SK-MEL-5 (cell line): ENCODE measurements around the gene IRF8. TPM values are rescaled to one million over a fixed set of nuclear protein-coding genes. Genes with fewer than 3 reads are reported as not detected.
"Not testable (repeated sequence)": the region's sequence is repeated elsewhere in the genome, so short reads cannot be mapped to it uniquely, and the experiment has no call there.

Source experiments
- DNase-seq: peaks from one replicate; pipeline ENCODE4 v3.0.0-alpha.2; 2016; ENCODE audit warnings: low read depth, low spot score
- in situ Hi-C: cut with HindIII; loops from 2 replicates; pipeline ENCODE4 v1.10.0; 2016; ENCODE audit warnings: low sequenced_read_pairs, high pct_unique_total_duplicates, low pct_unique_long_range_greater_than_20kb
- total RNA-seq: library from RNA; depleted of rRNA; stranded (reverse); fragments of >200 nt; shearing (Covaris generic); gene quantifications from 2 replicates; pipeline ENCODE4 v1.2.3, GENCODE V29; 2014

IRF8 gene
- total RNA-seq, 1 experiment from 2014 or later: 0.21 TPM

DNA sequence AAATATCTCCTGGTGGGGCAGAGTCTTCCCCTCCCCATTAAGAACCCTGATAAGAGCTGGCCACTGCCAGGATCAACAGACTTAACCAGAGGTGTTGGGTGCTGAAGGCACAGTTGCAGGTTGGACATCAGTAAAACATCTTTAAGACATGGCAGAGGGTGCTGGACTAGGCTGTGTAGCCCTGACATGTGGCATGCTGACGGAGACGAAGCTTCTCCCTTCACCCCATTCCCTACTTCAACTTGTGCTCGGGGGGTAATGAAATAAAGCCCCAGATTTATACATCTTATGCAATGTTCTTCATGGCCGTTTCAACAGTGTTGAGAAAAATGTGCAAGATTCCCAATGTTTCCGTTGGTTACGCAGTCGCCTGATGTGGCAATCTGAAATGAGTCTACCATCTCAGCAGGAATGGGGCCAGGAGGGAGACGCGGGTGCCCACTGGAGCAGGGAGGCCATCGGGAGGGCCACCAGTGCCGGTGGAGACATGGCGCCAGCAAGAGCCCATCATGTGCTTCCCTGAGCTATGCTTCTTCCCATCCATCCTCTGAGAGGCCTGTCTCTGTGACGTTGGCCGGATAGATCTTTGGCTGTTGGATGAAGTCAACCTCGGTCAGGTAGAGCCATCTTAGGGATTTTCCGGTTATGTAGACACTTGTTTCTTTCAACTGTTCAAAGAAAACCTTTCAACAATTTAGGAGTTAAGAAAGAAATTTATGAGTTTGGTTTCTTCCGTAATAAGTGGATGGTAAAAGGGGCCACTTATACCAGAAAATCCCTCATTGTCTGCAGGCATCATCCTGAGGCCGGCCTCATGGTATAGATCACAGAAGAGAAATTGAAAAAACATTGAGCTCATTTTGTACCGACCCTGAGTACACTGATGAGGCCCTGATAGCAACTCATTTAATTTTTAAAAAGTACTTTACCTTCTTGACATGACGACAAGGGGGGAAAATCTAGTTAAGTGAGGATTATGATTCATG lies 6.4 kb downstream of the IRF8 start:
- DNase-seq: no peak
- in situ Hi-C loops: no loop called here

GRCh38 chr16:85906349-85906748 lies 7.4 kb downstream of the IRF8 start:
- in situ Hi-C loops: no loop called here
- no peak for DNase-seq

- DNase-seq, in situ Hi-C loops: not testable (repeated sequence)
Measured at GRCh38 chr16:85907231-85907630, 8.3 kb downstream of the IRF8 start.

GRCh38 chr16:85908444-85908843 lies 9.5 kb downstream of the IRF8 start:
- in situ Hi-C loops: no loop called here
- no peak for DNase-seq

- in situ Hi-C loops: no loop called here
- DNase-seq: no peak
Measured at GRCh38 chr16:85908889-85909589, 10.1 kb downstream of the IRF8 start.

GRCh38 chr16:85909932-85910853 lies 11.2 kb downstream of the IRF8 start:
- DNase-seq: no peak
- in situ Hi-C loops: no loop called here

DNA sequence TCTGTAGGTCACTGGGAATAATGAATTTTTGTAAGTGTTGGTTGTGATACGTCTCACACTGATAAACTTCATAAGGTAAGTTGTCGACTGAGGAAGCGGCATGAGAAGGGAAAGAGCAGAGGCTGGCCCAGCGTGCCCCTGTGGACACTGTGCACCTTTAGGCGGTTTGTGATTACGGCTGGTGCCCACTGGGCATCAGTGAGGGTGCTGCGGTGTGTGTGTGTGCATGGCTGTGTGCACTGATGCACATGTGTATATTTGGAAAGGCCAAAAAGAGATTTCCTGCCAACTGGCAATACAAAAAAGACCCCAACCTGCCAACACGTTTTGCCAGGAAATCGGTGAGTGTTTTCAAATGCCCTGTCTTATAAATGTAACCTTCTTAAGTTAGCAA lies 11.9 kb downstream of the IRF8 start:
- no peak for DNase-seq
- in situ Hi-C loops: no loop called here

GRCh38 chr16:85911251-85911930 lies 12.4 kb downstream of the IRF8 start:
- DNase-seq: no peak
- in situ Hi-C loops: no loop called here

- DNase-seq: no peak
- in situ Hi-C loops: no loop called here
Measured at GRCh38 chr16:85912211-85912974, 13.4 kb downstream of the IRF8 start.

DNA sequence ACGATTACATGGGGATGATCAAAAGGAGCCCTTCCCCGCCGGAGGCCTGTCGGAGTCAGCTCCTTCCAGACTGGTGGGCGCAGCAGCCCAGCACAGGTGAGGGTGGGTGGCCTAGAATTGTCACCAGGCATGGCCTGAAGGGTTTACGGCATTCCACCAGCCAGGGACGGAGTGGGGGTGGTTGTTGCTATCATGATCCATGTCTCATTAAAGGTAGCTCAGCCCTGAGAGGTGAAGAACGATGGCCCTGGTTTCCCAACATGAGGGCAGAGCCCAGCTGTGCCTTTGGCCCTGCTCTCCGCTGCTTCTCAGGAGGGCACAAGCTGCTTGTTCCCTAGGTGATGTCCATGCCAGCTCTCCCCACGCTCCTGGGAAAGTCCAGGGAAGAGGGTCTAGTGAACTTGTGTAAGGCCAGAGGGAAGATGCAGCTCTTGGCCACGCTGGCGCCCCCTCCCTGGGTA lies 14.2 kb downstream of the IRF8 start:
- no peak for DNase-seq
- in situ Hi-C loops: no loop called here

DNA sequence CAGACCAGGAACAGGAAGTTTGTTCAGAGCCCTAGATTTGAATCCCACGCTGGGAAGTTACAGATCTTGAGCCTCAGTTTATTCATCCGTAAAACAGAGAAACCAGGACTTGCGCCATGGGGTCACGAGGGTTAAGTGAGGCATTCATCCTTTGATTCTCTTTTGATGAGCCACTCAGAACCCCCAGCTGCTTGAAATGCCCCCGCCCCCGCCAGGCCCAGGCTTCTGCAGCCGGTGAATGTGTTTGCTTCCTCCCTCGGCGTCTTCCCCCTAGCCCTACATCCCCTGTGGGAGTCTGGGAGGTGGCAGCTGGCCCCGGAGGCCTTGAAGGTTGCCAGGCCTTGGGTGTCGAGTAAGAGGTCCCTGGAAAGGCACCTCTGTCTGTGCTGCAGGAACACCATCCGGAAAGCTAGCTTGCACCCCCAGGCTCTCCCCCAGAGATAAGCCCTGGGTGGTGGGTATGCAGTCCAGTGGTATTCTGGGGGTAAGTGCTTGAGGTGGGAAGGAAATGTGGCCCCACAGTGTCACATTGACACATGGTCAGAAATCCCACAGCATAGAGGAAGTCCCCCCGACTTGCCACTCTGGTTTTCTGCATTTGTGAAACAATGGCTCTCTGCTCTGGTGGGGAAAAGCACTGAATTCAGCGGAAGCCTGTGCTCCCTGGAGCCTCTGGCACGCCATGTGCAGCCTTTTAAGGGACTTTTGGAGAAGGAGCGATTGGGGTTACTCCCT lies 14.9 kb downstream of the IRF8 start:
- in situ Hi-C loops: no loop called here
- no peak for DNase-seq

DNA sequence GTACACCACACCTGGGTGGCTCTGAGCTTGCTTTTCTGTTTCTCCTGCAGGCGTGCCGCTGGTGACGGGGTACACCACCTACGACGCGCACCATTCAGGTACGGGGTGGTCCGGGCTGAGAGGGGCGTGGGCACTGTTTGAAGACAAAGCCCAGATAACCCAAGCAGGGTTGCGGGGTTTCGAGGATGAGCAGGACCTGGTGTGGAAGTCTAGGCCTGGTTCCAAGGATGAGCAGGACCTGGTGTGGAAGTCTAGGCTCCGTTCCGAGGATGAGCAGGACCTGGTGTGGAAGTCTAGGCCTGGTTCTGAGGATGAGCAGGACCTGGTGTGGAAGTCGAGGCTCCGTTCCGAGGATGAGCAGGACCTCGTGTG lies 15.4 kb downstream of the IRF8 start:
- DNase-seq: no peak
- in situ Hi-C loops: no loop called here

GRCh38 chr16:85915125-85915845 lies 16.3 kb downstream of the IRF8 start:
- no peak for DNase-seq
- in situ Hi-C loops: no loop called here

- in situ Hi-C loops: no loop called here
- no peak for DNase-seq
Measured at GRCh38 chr16:85916141-85916890, 17.4 kb downstream of the IRF8 start.

GRCh38 chr16:85917012-85917411 lies 18.1 kb downstream of the IRF8 start:
- in situ Hi-C loops: no loop called here
- no peak for DNase-seq
